HUES6 (cell line): ENCODE data around the gene ACOXL.

ENCODE experiments used
- H3K27ac ChIP-seq: 2 replicates; pipeline ENCODE4 v1.7.0; 2013; ENCODE audit warnings: low read depth, mild to moderate bottlenecking, low read length, inconsistent platforms
- H3K27me3 ChIP-seq: 2 replicates; pipeline ENCODE4 v1.6.1; 2013; ENCODE audit warnings: low read length; ENCODE audit not compliant: control insufficient read depth, insufficient read depth
- H3K36me3 ChIP-seq: 2 replicates; pipeline ENCODE4 v1.6.1; 2013; ENCODE audit warnings: low read length; ENCODE audit not compliant: control insufficient read depth, insufficient read depth
- H3K4me1 ChIP-seq: 2 replicates; pipeline ENCODE4 v1.6.1; 2013; ENCODE audit warnings: low read length; ENCODE audit not compliant: control insufficient read depth, insufficient read depth
- H3K4me3 ChIP-seq: 2 replicates; pipeline ENCODE4 v1.5.1; 2013; ENCODE audit warnings: low read depth, low read length
- H3K9ac ChIP-seq: one replicate; pipeline ENCODE4 v1.6.1; 2013; ENCODE audit warnings: mild to moderate bottlenecking, low read length
- H3K9me3 ChIP-seq: 2 replicates; pipeline ENCODE4 v1.6.1; 2013; ENCODE audit warnings: low read depth, low read length; ENCODE audit not compliant: control insufficient read depth, insufficient read depth

Gene ACOXL

GRCh38 chr2:111031546-111032478 lies 299.4 kb downstream of the ACOXL start:
- 0 out of 2 replicates have a peak, but pooled peaks cover 5% of the 10 kb centered on the region for H3K9me3 ChIP-seq
- H3K27ac ChIP-seq = no peak overlapping the region
- H3K4me3 ChIP-seq = no peak overlapping the region
- no peaks in the 10 kb centered on the region for H3K27me3 ChIP-seq
- no peak overlapping the region for H3K9ac ChIP-seq
- no peaks in the 10 kb centered on the region for H3K36me3 ChIP-seq
- H3K4me1 ChIP-seq = peaks cover 30% of the 10 kb centered on the region

GRCh38 chr2:111032721-111033429 lies 300.5 kb downstream of the ACOXL start:
- H3K27me3 ChIP-seq = no peaks in the 10 kb centered on the region
- no peak overlapping the region for H3K27ac ChIP-seq
- peaks cover 30% of the 10 kb centered on the region for H3K4me1 ChIP-seq
- H3K9ac ChIP-seq = no peak overlapping the region
- H3K36me3 ChIP-seq = no peaks in the 10 kb centered on the region
- H3K4me3 ChIP-seq = no peak overlapping the region
- H3K9me3 ChIP-seq = 0 out of 2 replicates have a peak, but pooled peaks cover 4% of the 10 kb centered on the region

GRCh38 chr2:111034146-111034545 lies 301.8 kb downstream of the ACOXL start:
- peaks cover 30% of the 10 kb centered on the region for H3K4me1 ChIP-seq
- H3K27me3 ChIP-seq = no peaks in the 10 kb centered on the region
- no peaks in the 10 kb centered on the region for H3K9me3 ChIP-seq
- no peaks in the 10 kb centered on the region for H3K36me3 ChIP-seq
- no peak overlapping the region for H3K27ac ChIP-seq
- no peak overlapping the region for H3K9ac ChIP-seq
- no peak overlapping the region for H3K4me3 ChIP-seq

GRCh38 chr2:111034606-111035005 lies 302.2 kb downstream of the ACOXL start:
- no peaks in the 10 kb centered on the region for H3K36me3 ChIP-seq
- H3K4me1 ChIP-seq = peaks cover 26% of the 10 kb centered on the region; the same call in 1 of the 2 replicates
- no peaks in the 10 kb centered on the region for H3K9me3 ChIP-seq
- no peak overlapping the region for H3K9ac ChIP-seq
- H3K27ac ChIP-seq = no peak overlapping the region
- no peaks in the 10 kb centered on the region for H3K27me3 ChIP-seq
- H3K4me3 ChIP-seq = no peak overlapping the region

- no peak overlapping the region for H3K9ac ChIP-seq
- H3K4me1 ChIP-seq = peaks cover 12% of the 10 kb centered on the region; the same call in 1 of the 2 replicates
- H3K9me3 ChIP-seq = no peaks in the 10 kb centered on the region
- no peak overlapping the region for H3K4me3 ChIP-seq
- H3K27ac ChIP-seq = no peak overlapping the region
- no peaks in the 10 kb centered on the region for H3K27me3 ChIP-seq
- H3K36me3 ChIP-seq = no peaks in the 10 kb centered on the region
These were observed 303.6 kb downstream of the ACOXL start for GRCh38 chr2:111035830-111036441.

GRCh38 chr2:111037128-111037527 lies 304.8 kb downstream of the ACOXL start:
- H3K36me3 ChIP-seq = no peaks in the 10 kb centered on the region
- H3K9ac ChIP-seq = no peak overlapping the region
- H3K27ac ChIP-seq = no peak overlapping the region
- peaks cover 7% of the 10 kb centered on the region; the same call in 1 of the 2 replicates for H3K4me1 ChIP-seq
- no peaks in the 10 kb centered on the region for H3K9me3 ChIP-seq
- no peaks in the 10 kb centered on the region for H3K27me3 ChIP-seq
- no peak overlapping the region for H3K4me3 ChIP-seq

GRCh38 chr2:111039628-111040383 lies 307.4 kb downstream of the ACOXL start:
- no peaks in the 10 kb centered on the region for H3K9me3 ChIP-seq
- H3K9ac ChIP-seq = no peak overlapping the region
- H3K36me3 ChIP-seq = no peaks in the 10 kb centered on the region
- H3K27ac ChIP-seq = no peak overlapping the region
- no peak overlapping the region for H3K4me3 ChIP-seq
- H3K27me3 ChIP-seq = no peaks in the 10 kb centered on the region
- H3K4me1 ChIP-seq = no peaks in the 10 kb centered on the region

GRCh38 chr2:111041398-111042202 lies 309.2 kb downstream of the ACOXL start:
- no peaks in the 10 kb centered on the region for H3K27me3 ChIP-seq
- H3K36me3 ChIP-seq = no peaks in the 10 kb centered on the region
- H3K9ac ChIP-seq = no peak overlapping the region
- H3K4me1 ChIP-seq = no peaks in the 10 kb centered on the region
- H3K27ac ChIP-seq = no peak overlapping the region
- H3K9me3 ChIP-seq = no peaks in the 10 kb centered on the region
- H3K4me3 ChIP-seq = no peak overlapping the region

GRCh38 chr2:111042261-111042660 lies 309.9 kb downstream of the ACOXL start:
- Histone ChIP-seq H3K4me3 (no peak overlapping the region), H3K36me3 (no peaks in the 10 kb centered on the region), H3K4me1 (no peaks in the 10 kb centered on the region), H3K27ac (no peak overlapping the region), H3K9ac (no peak overlapping the region), H3K9me3 (no peaks in the 10 kb centered on the region), H3K27me3 (no peaks in the 10 kb centered on the region)
